ENCODE data around the gene COLEC11. TPM values are rescaled to one million over a fixed set of nuclear protein-coding genes. Genes with fewer than 3 reads are reported as not detected.

COLEC11 gene
- total and polyA plus RNA-seq, 9 of the 15 experiments (the other 6 are each of a cell fraction or from before 2014, with no cell fraction given): 0.32 to 4.3 (median 1.8) TPM

- no peaks in the 10 kb centered on the region for H3K79me2 ChIP-seq (ENCODE audit: control insufficient read depth, insufficient read depth, low read length)
- 20% methylated on average over 26 of the region's 29 CpGs for WGBS (ENCODE audit: insufficient coverage, low coverage, missing lambda C conversion rate)
- in situ Hi-C loops (cut with MboI) (no loop called here), intact Hi-C loops (cut with micrococcal nuclease) (no loop called here)
- peaks cover 0 to 6% of the 10 kb centered on the region in 2 experiments; a peak in 2 of 5 replicates for H3K4me1 ChIP-seq (replicated peaks in 1 of 2; ENCODE audit: control insufficient read depth in 2 of 2, insufficient read depth in 2 of 2, low read length in 2 of 2)
- no peak overlapping the region for H3K4me3 ChIP-seq
- H3K9me1 ChIP-seq (ENCODE audit: control insufficient read depth, insufficient read depth, low read length): no peaks in the 10 kb centered on the region
- H3K9me3 ChIP-seq (replicated peaks; ENCODE audit: control insufficient read depth, insufficient read depth, low read depth, low read length): peaks cover 2% of the 10 kb centered on the region
- ATAC-seq (no peak), DNase-seq (ENCODE audit: extremely low read depth in 1 of 4, low spot score in 3 of 4) (no peak), FAIRE-seq (no peak)
- ChIA-PET CTCF (ENCODE audit: low intra/inter-chr PET ratio) (no interaction called here), POLR2A (interaction anchor here (1.0 kb wide), 1 partner anchor 69 kb away, joined by 3 read pairs; no protein-coding TSS in a partner anchor)
- no peak overlapping the region for H3K4me2 ChIP-seq (ENCODE audit: insufficient read depth, low read length)
- no TSS peak for BruUV-seq (replicated peaks)
- H3K36me3 ChIP-seq (ENCODE audit: control insufficient read depth, insufficient read depth, low read length): no peaks in the 10 kb centered on the region
- H4K20me1 ChIP-seq (replicated peaks; ENCODE audit: control insufficient read depth, insufficient read depth, low read length): no peaks in the 10 kb centered on the region
- no peak overlapping the region for H3K27ac ChIP-seq (ENCODE audit: extremely low read depth, low read depth, low read length)
- H3K27me3 ChIP-seq (ENCODE audit: control insufficient read depth in 2 of 2, insufficient read depth in 2 of 2, low read length in 2 of 2): 0 out of 5 replicates have a peak, but pooled peaks cover 0 to 5% of the 10 kb centered on the region in 2 experiments
- H2AFZ ChIP-seq (ENCODE audit: low read depth, low read length): no peak overlapping the region
- no peak overlapping the region for H3K9ac ChIP-seq (ENCODE audit: insufficient read depth in 1 of 2, low read depth in 2 of 2, low read length in 2 of 2)
- TF ChIP-seq RBM17 (IDR thresholded peaks at IDR 0.05; ENCODE audit: borderline replicate concordance, low read depth, low read length) (no peak), VEZF1 (CRISPR knock-in tag; IDR thresholded peaks at IDR 0.05) (no peak), SMAD4 (CRISPR knock-in tag; conservative IDR thresholded peaks at IDR 0.05) (no peak), ZNF76 (CRISPR knock-in tag; IDR thresholded peaks at IDR 0.05; ENCODE audit: borderline replicate concordance) (no peak), ZBTB17 (CRISPR knock-in tag; IDR thresholded peaks at IDR 0.05) (no peak), PRDM10 (IDR thresholded peaks at IDR 0.05; ENCODE audit: partially characterized antibody) (no peak), ZNF408 (CRISPR knock-in tag; IDR thresholded peaks at IDR 0.05; ENCODE audit: low read depth) (no peak), HDGF (IDR thresholded peaks at IDR 0.05) (no peak), SRF (CRISPR knock-in tag; IDR thresholded peaks at IDR 0.05) (no peak), ZNF778 (CRISPR knock-in tag; IDR thresholded peaks at IDR 0.05) (no peak), ZKSCAN1 (IDR thresholded peaks at IDR 0.05; ENCODE audit: low read depth, low read length) (no peak), WHSC1 (IDR thresholded peaks at IDR 0.05; ENCODE audit: low read length) (no peak), BRF1 (IDR thresholded peaks at IDR 0.05; ENCODE audit: borderline replicate concordance, extremely low read depth, insufficient read length) (no peak), PCBP1 (IDR thresholded peaks at IDR 0.05; ENCODE audit: low read depth, low read length, poor library complexity, severe bottlenecking) (no peak)
These were observed 18.0 kb downstream of the COLEC11 start for GRCh38 chr2:3612639-3613523.
